CD4-positive, alpha-beta T cell treated with Interleukin-17A for 4 hours (primary cell): ENCODE results near the gene TMPRSS11E.
"Not testable (repeated sequence)": the region's sequence is repeated elsewhere in the genome, so short reads cannot be mapped to it uniquely, and the experiment has no call there.

ENCODE experiments used
- DNase-seq: peaks from one replicate; pipeline ENCODE4 v3.0.0-alpha.2; 2020; ENCODE audit warnings: mixed read lengths

TMPRSS11E gene

DNA sequence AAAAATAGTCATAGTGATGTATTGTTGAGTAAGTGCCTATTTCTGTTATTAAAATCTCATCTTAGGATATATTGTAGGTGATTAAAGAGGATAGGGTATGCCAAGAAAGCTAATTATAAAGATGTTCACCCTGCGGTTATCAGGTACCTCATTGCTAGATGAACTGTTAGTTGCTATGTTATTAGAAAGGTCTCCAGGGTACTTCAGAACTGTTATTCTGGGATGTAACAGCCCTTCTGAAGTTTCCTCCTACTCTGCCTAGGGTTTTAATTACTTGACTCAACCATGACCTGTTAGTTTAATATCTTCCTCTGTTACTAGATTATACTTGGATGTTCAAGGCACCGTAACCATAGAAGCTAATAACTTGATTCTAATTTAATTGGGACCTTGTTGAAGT is 15.4 kb downstream of the TMPRSS11E start:
- no peak for DNase-seq

DNA sequence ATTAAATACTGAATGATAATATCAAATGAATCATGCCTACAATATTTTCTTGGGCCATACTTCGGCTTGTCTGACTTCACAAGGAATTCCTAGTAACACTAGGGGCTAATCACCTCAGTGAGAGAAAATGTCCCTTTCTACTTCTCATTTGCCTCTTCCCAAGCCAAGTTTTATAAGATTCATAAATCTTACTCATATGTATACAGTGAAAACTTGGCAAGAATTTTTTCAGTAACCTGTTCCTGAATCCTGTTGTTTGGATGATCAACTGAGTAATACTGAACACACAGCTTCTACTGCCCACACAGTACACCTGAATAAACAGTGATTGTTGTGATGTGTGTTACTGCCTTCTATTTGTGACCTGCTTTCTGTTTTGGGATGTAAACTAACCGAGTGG is 16.5 kb downstream of the TMPRSS11E start:
- DNase-seq, result no peak

DNA sequence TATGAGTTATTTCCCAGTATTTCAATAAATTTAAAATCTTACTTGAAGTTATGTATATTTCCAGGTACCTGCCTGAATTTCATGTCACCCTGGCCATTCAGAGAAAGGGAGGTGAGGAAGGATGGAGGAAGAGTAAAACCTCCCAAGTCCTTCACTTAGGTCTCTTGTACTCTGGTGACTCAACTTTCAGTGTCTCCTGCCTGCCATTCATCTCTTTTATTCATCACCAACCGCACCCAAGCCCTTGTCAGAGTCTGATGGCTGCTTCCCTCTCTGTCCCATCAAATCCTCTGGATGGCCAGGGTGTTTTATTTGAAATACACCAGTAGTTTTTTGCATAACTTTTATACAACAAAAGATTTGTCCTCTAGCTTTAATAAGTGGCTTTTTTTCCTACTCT is 17.8 kb downstream of the TMPRSS11E start:
- DNase-seq, result no peak

DNA sequence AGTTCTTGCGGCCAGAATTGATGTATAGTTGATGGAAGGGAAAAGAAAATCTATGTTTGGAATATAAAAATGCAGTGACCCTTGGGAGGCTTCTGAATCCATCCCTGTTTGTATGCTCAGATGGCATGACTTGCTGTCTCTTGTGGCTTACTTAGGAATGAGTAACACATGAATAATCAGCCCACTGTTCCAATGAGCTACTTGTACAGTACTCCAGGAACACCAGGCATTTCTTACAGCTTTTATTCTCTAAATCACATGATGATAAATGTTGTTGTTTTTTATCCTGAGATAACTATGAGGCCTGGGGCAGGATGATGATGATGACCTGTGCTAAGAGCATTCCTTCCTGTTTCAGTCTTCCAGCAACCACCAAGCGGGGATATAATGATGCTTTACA is 18.9 kb downstream of the TMPRSS11E start:
- DNase-seq, result no peak

DNA sequence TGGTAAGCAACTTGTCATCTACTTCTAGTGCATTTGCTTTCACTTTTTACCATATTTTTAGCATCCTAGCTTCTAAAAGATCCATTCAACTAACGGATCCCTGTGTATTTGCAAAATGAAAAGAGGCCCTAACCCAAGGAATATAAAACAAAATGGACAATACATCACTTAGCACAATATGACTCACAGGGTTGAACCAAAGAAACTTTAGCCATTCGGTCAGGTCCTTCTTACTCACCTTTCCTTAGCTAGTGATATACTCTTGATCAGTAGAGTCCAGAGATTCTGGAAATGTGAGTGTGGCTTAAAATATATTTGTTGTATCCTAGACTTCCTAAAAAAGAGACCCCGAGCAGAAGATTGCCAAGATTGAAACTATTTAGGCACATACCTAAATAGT is 19.5 kb downstream of the TMPRSS11E start:
- DNase-seq, result no peak

DNA sequence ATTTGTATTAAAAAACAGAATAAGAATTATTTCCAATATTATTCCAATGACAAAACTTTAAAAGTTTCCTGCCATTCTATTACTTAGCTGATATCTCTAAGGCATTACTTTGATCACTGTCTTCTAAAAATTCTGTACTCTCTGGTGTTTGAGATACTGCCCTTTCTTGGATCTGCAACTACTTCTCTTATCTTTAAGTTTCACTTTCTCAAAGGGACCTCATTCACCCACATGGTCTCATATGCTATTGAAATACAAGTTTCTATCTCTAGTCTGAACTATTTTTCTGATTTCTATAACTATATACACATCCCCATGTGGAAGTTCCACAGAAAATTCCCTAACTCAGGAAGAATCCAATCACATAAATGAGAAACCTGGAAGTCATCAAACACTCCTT is 22.2 kb downstream of the TMPRSS11E start:
- DNase-seq, result no peak

DNA sequence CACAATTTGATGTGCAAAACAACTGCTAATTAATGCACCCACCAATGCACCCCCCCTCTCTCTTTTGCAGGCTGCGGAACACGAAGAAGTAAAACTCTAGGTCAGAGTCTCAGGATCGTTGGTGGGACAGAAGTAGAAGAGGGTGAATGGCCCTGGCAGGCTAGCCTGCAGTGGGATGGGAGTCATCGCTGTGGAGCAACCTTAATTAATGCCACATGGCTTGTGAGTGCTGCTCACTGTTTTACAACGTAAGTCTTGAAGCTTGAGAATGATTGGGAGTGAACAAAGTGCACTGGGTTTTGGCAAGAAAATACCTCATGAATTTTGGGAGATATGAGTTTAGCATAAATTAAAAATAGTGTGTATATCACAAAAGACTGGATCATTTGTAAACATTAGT is 28.9 kb downstream of the TMPRSS11E start:
- DNase-seq, result no peak

DNA sequence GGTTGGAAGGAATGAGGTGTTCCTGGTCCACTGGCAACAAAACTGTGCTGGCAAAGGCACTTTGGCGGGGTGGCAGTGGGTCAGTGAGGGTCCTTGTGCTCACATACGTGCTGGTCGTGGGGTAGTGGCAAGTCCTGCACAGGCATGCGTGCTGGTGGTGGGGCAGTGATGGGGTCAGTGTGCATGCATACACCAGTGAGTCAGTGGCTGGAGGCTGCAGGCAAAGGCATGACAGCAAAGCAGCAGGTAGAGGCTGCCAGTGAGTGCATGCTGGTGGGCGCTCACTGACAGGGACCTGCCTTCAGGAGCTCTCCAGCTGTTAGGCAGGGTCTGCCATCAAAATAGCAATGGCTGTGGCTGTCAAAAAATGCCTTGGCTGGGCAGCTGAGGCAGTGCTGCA is 42.1 kb downstream of the TMPRSS11E start:
- no peak for DNase-seq

DNA sequence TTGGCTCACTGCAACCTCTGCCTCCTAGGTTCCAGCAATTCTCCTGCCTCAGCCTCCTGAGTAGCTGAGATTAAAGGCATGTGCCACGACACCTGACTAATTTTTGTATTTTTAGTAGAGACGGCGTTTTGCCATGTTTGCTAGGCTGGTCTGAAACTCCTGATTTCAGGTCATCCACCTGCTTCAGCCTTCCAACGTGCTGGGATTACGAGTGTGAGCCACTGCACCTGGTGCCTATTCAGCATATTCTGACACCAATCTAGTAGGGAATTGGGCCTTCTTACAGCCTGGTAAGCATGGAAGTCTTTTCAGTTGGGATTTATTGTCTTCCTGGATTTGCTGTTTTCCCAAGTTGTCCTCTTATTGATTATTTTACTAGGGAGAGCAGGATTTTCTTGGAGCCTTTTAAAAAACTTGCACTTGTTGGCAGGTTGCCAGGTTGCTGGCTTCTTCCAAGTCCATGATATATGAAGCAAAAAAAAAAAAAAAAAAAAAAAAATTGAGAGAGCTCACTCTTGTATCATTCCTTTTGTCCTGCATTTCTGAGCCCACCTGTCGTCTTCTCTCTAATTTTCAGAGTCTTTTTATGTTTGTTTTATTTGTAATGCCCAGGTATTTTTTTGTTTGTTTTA is 43.7 kb downstream of the TMPRSS11E start:
- no peak for DNase-seq

DNA sequence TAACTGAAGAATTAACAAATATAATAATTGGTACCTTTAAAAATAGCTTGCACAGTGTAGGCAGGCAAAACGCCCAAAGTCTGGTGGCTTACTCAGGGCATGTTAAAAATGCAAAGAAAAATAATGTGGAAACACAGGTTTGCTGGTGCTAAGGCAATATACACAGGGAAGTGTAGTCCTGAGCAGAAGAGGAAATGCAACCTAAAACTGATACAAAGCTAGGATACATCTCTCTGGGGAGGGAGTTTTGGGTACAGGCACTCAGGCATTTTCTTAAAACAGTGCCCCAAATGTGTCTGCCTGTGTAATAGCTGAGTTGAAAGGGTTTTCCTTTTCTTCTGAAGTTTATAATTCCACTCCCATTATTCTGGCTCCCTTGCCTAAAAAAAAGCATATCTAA is 47.4 kb downstream of the TMPRSS11E start:
- no peak for DNase-seq

DNA sequence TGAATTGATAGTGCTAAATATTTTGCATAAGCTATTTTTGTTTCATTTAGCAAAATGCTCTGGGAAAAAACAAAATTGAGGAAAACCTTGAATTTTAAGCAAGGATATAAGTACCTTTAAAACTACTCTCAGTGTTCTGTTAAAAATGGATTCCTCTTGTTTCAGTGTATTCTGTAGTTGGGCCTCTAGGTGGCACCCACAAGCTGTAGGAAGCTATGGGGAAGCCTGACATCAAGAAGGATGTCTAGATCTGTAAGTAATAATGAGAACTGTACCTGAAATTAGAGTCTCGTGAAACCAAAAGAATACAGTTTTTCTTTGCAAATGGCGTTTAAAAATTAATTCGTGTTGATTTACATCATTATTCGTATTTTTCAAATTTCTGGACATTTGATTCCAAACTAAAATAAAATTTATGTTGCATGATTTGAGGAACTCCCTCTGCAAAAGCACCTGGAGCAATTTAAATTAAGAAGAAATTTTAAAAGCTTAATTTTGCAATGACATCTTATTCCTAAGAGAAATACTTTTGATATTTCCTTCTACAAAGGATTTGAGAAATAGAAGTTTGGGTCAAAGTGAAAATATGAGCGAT is 51.2 kb downstream of the TMPRSS11E start:
- peak; percentile 61 for DNase-seq

DNA sequence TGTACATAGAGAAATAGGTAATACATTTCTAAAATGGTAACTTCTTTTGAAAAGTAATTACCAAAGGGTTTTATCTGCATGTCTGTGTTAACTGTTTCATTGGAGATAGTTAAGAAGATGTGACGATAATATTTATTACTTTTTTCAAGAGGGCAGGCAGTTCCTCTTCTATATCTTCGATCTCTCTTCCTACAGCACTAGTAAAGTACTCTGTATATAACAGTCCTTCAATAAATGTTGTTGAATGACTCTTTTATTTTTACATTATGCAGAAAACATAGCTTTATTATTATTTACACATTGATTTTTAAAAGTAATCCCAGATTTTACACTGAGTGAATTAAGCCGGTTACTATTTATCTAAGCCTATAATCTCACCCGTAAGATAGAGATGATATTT is 51.8 kb downstream of the TMPRSS11E start:
- no peak for DNase-seq

DNA sequence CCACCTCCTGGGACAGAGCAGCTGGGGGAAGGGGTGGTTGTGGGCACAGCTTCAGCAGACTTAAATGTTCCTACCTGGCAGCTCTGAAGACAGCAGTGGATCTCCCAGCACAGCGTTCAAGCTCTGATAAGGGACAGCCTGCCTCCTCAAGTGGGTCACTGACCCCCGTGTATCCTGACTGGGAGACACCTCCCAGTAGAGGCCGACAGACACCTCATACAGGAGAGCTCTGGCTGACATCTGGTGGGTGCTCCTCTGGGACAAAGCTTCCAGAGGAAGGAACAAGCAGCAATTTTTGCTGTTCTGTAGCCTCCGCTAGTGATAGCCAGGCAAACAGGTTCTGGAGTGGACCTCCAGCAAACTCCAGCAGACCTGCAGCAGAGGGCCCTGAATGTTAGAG is 56.2 kb downstream of the TMPRSS11E start:
- not testable (repeated sequence) for DNase-seq

DNA sequence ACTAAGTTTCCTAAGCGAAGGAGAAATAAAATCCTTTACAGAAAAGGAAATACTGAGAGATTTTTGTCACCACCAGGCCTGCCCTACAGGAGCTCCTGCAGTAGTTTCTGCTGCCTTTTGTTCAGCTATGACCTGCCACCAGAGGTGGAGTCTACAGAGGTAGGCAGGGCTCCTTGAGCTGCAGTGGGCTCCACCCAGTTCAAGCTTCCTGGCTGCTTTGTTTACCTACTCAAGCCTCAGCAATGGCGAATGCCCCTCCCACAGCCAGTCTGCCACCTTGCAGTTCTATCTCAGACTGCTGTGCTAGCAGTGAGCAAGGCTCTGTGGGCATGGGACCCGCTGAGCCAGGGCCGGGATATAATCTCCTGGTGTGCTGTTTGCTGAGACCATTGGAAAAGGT is 57.6 kb downstream of the TMPRSS11E start:
- DNase-seq, result not testable (repeated sequence)

DNA sequence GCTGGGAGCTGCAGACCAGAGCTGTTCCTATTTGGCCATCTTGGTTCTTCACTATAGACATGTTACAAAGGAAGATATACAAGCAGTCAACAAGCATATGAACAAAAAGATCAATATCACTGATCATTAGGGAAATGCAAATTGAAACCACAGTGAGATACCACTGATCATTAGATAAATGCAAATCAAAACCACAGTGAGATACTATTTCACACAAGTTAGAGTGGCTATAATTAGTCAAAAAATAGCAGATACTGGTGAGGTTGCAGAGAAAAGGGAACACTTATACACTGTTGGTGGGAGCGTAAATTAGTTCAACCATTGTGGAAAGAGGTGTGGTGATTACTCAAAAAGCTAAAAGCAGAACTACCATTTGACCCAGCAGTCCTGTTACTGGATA is 58.2 kb downstream of the TMPRSS11E start:
- DNase-seq, result not testable (repeated sequence)

DNA sequence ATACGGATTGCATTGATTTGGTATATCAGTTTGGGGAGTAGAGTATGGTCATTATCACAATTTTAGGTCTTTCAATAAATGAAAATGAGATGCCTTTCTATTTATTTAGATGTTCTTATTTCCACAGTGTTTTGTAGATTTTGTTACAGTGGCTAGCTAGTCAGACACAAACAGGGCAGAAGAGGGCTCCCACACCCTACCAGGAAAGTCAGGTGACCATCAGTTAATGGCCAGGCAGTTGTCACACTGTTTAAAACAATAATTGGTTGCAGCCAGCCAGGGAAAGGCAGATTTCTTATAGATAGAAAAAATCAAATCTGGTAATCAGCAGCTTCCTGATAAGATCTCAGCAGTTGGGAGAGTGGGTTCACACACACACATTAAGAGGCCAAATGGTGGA is 71.6 kb downstream of the TMPRSS11E start:
- DNase-seq, result no peak

DNA sequence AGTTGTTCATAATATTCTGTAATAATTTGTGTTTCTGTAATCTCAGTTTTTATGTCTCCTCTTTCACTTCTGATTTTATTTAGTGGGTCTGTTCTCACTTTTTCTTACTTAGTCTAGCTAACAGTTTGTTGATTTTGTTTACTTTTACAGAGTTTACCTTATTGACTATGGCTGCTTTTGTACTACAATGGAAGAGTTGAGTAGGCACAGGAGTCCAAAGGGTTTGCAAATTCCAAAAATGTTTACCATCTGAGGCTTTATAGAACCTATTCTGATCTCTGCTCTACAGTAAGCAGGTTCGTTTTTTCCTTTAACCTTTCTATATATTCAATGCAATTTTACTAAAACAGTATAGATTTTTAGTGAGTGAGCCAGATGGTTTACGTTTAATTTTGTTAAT is 73.7 kb downstream of the TMPRSS11E start:
- no peak for DNase-seq

DNA sequence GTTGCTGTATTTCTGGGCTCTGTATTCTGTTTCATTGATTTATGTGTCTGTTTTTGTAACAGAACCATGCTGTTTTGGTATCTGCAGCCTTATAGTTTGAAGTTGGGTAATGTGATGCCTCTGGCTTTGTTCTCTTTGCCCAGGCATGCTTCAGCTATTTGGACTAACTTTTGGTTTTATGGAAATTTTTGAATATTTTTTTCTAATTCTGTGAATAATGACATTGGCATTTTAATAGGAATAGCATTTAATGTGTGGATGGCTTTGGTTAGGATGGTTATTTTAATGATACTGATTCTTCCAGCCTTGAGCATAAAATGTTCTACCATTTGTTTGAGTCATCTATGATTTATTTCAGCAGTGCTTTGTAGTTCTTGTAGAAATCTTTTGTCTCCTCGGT is 75.0 kb downstream of the TMPRSS11E start:
- DNase-seq, result not testable (repeated sequence)

DNA sequence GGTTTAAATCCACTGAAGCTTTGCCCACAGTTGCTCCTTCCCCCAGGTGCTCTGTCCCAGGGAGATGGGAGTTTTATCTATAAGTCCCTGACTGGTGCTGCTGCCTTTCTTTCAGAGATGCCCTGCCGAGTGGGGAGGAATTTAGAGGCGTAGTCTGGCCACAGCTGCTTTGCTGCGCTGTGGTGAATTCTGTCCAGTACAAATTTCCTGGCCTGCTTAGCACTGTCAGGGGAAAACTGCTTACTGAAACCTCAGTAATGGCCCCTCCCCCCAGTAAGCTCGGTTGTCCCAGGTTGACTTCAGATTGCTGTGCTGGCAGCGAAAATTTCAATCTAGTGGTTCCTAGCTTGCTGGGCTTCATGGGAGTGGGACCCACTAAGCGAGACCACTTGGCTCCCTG is 88.7 kb downstream of the TMPRSS11E start:
- DNase-seq, result no peak

DNA sequence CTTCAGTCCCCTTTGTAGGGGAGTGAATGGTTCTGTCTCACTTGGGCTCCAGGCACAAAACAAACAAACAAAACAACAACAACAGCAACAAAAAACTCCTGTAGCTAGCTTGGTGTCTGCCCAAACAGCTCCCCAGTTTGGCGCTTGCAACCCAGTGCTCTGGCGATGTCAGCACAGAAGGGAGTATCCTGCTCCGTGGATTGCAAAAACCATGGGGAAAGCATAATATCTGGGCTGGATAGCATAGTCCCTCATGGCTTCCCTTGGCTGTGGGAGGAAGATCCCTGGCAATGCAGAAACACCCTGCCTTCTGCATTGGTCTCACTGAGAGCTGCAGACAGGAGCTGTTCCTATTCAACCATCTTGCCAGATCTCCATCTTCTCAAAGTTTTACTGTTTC is 89.1 kb downstream of the TMPRSS11E start:
- DNase-seq, result no peak

DNA sequence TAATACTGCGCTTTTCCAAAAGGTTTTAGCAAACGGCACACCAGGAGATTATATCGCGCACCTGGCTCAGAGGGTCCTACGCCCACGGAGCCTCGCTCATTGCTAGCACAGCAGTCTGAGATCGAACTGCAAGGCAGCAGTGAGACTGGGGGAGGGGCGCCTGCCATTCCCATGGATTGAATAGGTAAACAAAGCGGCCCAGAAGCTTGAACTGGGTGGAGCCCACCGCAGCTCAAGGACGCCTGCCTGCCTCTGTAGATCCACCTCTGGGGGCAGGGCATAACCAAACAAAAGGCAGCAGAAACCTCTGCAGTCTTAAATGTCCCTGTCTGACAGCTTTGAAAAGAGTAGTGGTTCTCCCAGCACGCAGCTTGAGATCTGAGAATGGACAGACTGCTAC is 95.5 kb downstream of the TMPRSS11E start:
- DNase-seq, result not testable (repeated sequence)
